HEK293T (cell line): Measurements from ENCODE around the gene KDM2A.

Experiments
- ELF4 ChIP-seq: fragments of 450-650 bp; IDR thresholded peaks from 2 replicates; pipeline ENCODE4 v1.6.1; 2017; ENCODE audit warnings: antibody characterized with exemption
- FOXM1 ChIP-seq: fragments of 450-650 bp; IDR thresholded peaks from 2 replicates; pipeline ENCODE4 v1.6.1; 2017; ENCODE audit warnings: mild to moderate bottlenecking, borderline replicate concordance
- HDGF ChIP-seq: fragments of 450-650 bp; IDR thresholded peaks from 2 replicates; pipeline ENCODE4 v1.6.1; 2017; ENCODE audit warnings: antibody characterized with exemption, borderline replicate concordance
- SP1 ChIP-seq: fragments of 450-650 bp; IDR thresholded peaks from 2 replicates; pipeline ENCODE4 v1.6.1; 2017
- SUZ12 ChIP-seq: fragments of 450-650 bp; IDR thresholded peaks from 2 replicates; pipeline ENCODE4 v1.6.1; 2016; ENCODE audit warnings: mild to moderate bottlenecking

- no peak for TF ChIP-seq SP1
- no peak for TF ChIP-seq FOXM1
- no peak for TF ChIP-seq HDGF
- TF ChIP-seq ELF4, result no peak
- no peak for TF ChIP-seq SUZ12
Measured at GRCh38 chr11:67247946-67248550, 129.0 kb downstream of the KDM2A start.
